ENCODE measurements around the gene MYPN. TPM values are rescaled to one million over a fixed set of nuclear protein-coding genes. Genes with fewer than 3 reads are reported as not detected.
A peak's percentile ranks its signal among the peaks of the same experiment; 100 is the strongest.
"Not testable (repeated sequence)": the region's sequence is repeated elsewhere in the genome, so short reads cannot be mapped to it uniquely, and the experiment has no call there.

MYPN gene
- polyA plus RNA-seq, 3 donors: 0.04 to 0.10 (median 0.08) TPM

GRCh38 chr10:68135362-68135761, 26.1 kb downstream of the MYPN start:
- no peak for DNase-seq (ENCODE audit: low read depth in 3 of 3, low spot score in 2 of 3)

GRCh38 chr10:68135922-68136792, 26.9 kb downstream of the MYPN start:
- DNase-seq (ENCODE audit: low read depth in 3 of 3, low spot score in 2 of 3): no peak

GRCh38 chr10:68137171-68137570, 27.9 kb downstream of the MYPN start:
- DNase-seq (ENCODE audit: low read depth in 3 of 3, low spot score in 2 of 3): peak in 1 of 3 donors; percentile 7

GRCh38 chr10:68138526-68138925, 29.2 kb downstream of the MYPN start:
- DNase-seq (ENCODE audit: low read depth in 3 of 3, low spot score in 2 of 3): no peak

GRCh38 chr10:68139448-68140272, 30.4 kb downstream of the MYPN start:
- peak in 2 of 3 donors; percentile 12 to 25 for DNase-seq (ENCODE audit: low read depth in 3 of 3, low spot score in 2 of 3)

- no peak for DNase-seq (ENCODE audit: low read depth in 3 of 3, low spot score in 2 of 3)
Measured at GRCh38 chr10:68142761-68143160, 33.5 kb downstream of the MYPN start.

GRCh38 chr10:68144709-68145108, 35.4 kb downstream of the MYPN start:
- no peak for DNase-seq (ENCODE audit: low read depth in 3 of 3, low spot score in 2 of 3)

GRCh38 chr10:68145705-68146104, 36.4 kb downstream of the MYPN start:
- no peak for DNase-seq (ENCODE audit: low read depth in 3 of 3, low spot score in 2 of 3)

GRCh38 chr10:68146133-68146532, 36.8 kb downstream of the MYPN start:
- no peak for DNase-seq (ENCODE audit: low read depth in 3 of 3, low spot score in 2 of 3)

- DNase-seq (ENCODE audit: low read depth in 3 of 3, low spot score in 2 of 3): no peak
Measured at GRCh38 chr10:68151453-68151852, 42.2 kb downstream of the MYPN start.

- peak in 2 of 3 donors; percentile 34 to 39 for DNase-seq (ENCODE audit: low read depth in 3 of 3, low spot score in 2 of 3)
Measured at GRCh38 chr10:68153473-68154210, 44.4 kb downstream of the MYPN start.

- DNase-seq (ENCODE audit: low read depth in 3 of 3, low spot score in 2 of 3): peak in 2 of 3 donors; percentile 27 to 33
Measured at GRCh38 chr10:68154211-68154497, 44.9 kb downstream of the MYPN start.

- no peak for DNase-seq (ENCODE audit: low read depth in 3 of 3, low spot score in 2 of 3)
Measured at GRCh38 chr10:68155615-68156210, 46.4 kb downstream of the MYPN start.

- DNase-seq (ENCODE audit: low read depth in 3 of 3, low spot score in 2 of 3): peak; percentile 45 to 64 (median 54)
Measured at GRCh38 chr10:68156373-68157185, 47.3 kb downstream of the MYPN start.

- DNase-seq (ENCODE audit: low read depth in 3 of 3, low spot score in 2 of 3): not testable (repeated sequence)
Measured at GRCh38 chr10:68157522-68157921, 48.2 kb downstream of the MYPN start.

GRCh38 chr10:68158031-68158430, 48.7 kb downstream of the MYPN start:
- DNase-seq (ENCODE audit: low read depth in 3 of 3, low spot score in 2 of 3): no peak

GRCh38 chr10:68163735-68164134, 54.4 kb downstream of the MYPN start:
- no peak for DNase-seq (ENCODE audit: low read depth in 3 of 3, low spot score in 2 of 3)

GRCh38 chr10:68165643-68166042, 56.4 kb downstream of the MYPN start:
- no peak for DNase-seq (ENCODE audit: low read depth in 3 of 3, low spot score in 2 of 3)

GRCh38 chr10:68166871-68167585, 57.7 kb downstream of the MYPN start:
- no peak for DNase-seq (ENCODE audit: low read depth in 3 of 3, low spot score in 2 of 3)

All from right renal cortex interstitium (tissue), 3 donors.